ENCODE results near the gene RGL4. TPM values are rescaled to one million over a fixed set of nuclear protein-coding genes. Genes with fewer than 3 reads are reported as not detected.

Gene RGL4
- total and polyA plus RNA-seq, 2 experiments from 2014 or later = 0.68 TPM; not detected in 1

GRCh38 chr22:23709107-23709506 is 18.3 kb downstream of the RGL4 start:
- Histone ChIP-seq H3K36me3 (replicated peaks; ENCODE audit: insufficient read depth, low read depth) (no peaks in the 10 kb centered on the region), H3K27me3 (no peaks in the 10 kb centered on the region), H3K9me3 (ENCODE audit: low read depth) (no peaks in the 10 kb centered on the region), H3K27ac (no peak overlapping the region), H4K20me1 (ENCODE audit: insufficient read depth, poor library complexity, severe bottlenecking) (no peaks in the 10 kb centered on the region), H3K4me3 (no peak overlapping the region), H3K4me1 (ENCODE audit: insufficient read depth) (no peaks in the 10 kb centered on the region), H3K9me2 (replicated peaks; ENCODE audit: insufficient read depth) (no peaks in the 10 kb centered on the region), H3K79me2 (no peaks in the 10 kb centered on the region), H2AFZ (no peak overlapping the region), H3K4me2 (no peak overlapping the region)
- no peak for TF ChIP-seq EZH2phosphoT487 (IDR thresholded peaks at IDR 0.05; ENCODE audit: low read depth, severe bottlenecking, unreplicated experiment)
- TF ChIP-seq CTCF (IDR thresholded peaks at IDR 0.05; ENCODE audit: poor library complexity) = no peak
- no peak for TF ChIP-seq EZH2 (IDR thresholded peaks at IDR 0.05; ENCODE audit: borderline replicate concordance)
- DNase-seq (ENCODE audit: low spot score) = no peak
- 93% methylated on average over 2 of the region's 2 CpGs for WGBS (ENCODE audit: low lambda C conversion rate, missing lambda C conversion rate)

- Histone ChIP-seq H3K9me2 (replicated peaks; ENCODE audit: insufficient read depth) (no peaks in the 10 kb centered on the region), H4K20me1 (ENCODE audit: insufficient read depth, poor library complexity, severe bottlenecking) (no peaks in the 10 kb centered on the region), H3K4me3 (no peak overlapping the region), H3K27me3 (no peaks in the 10 kb centered on the region), H3K4me2 (no peak overlapping the region), H3K9me3 (ENCODE audit: low read depth) (no peaks in the 10 kb centered on the region), H3K79me2 (peaks cover 15% of the 10 kb centered on the region), H3K36me3 (replicated peaks; ENCODE audit: insufficient read depth, low read depth) (no peaks in the 10 kb centered on the region), H3K4me1 (ENCODE audit: insufficient read depth) (peaks cover 7% of the 10 kb centered on the region), H3K27ac (no peak overlapping the region), H2AFZ (no peak overlapping the region)
- no peak for DNase-seq (ENCODE audit: low spot score)
- WGBS (ENCODE audit: low lambda C conversion rate, missing lambda C conversion rate) = 96% methylated on average over 12 of the region's 12 CpGs
- no peak for TF ChIP-seq EZH2phosphoT487 (IDR thresholded peaks at IDR 0.05; ENCODE audit: low read depth, severe bottlenecking, unreplicated experiment)
- no peak for TF ChIP-seq CTCF (IDR thresholded peaks at IDR 0.05; ENCODE audit: poor library complexity)
Measured at GRCh38 chr22:23712256-23712655, 21.4 kb downstream of the RGL4 start.

- H3K9me2 ChIP-seq (replicated peaks; ENCODE audit: insufficient read depth) = no peaks in the 10 kb centered on the region
- H3K4me1 ChIP-seq (ENCODE audit: insufficient read depth) = peaks cover 7% of the 10 kb centered on the region
- 95% methylated on average over 27 of the region's 28 CpGs for WGBS (ENCODE audit: low lambda C conversion rate, missing lambda C conversion rate)
- no peak for DNase-seq (ENCODE audit: low spot score)
- no peaks in the 10 kb centered on the region for H3K9me3 ChIP-seq (ENCODE audit: low read depth)
- no peak overlapping the region for H2AFZ ChIP-seq
- no peak overlapping the region for H3K4me2 ChIP-seq
- peaks cover 15% of the 10 kb centered on the region for H3K79me2 ChIP-seq
- H4K20me1 ChIP-seq (ENCODE audit: insufficient read depth, poor library complexity, severe bottlenecking) = no peaks in the 10 kb centered on the region
- no peaks in the 10 kb centered on the region for H3K36me3 ChIP-seq (replicated peaks; ENCODE audit: insufficient read depth, low read depth)
- H3K27me3 ChIP-seq = no peaks in the 10 kb centered on the region
- no peak overlapping the region for H3K27ac ChIP-seq
- H3K4me3 ChIP-seq = no peak overlapping the region
- no peak for TF ChIP-seq EZH2 (IDR thresholded peaks at IDR 0.05; ENCODE audit: borderline replicate concordance)
- TF ChIP-seq CTCF (IDR thresholded peaks at IDR 0.05; ENCODE audit: poor library complexity) = no peak
- no peak for TF ChIP-seq EZH2phosphoT487 (IDR thresholded peaks at IDR 0.05; ENCODE audit: low read depth, severe bottlenecking, unreplicated experiment)
Measured at GRCh38 chr22:23713696-23714595, 23.1 kb downstream of the RGL4 start.
